Heart right ventricle (tissue), 16 donors: Measurements from ENCODE around the gene CSTF3. TPM values are rescaled to one million over a fixed set of nuclear protein-coding genes. Genes with fewer than 3 reads are reported as not detected.

Experiments
- ATAC-seq, 8 donors: fragments of 200-7000 bp; cut with Tn5 transposase; one replicate each; pipeline ENCODE4 v1.9.1; 2020; ENCODE audit warnings: mild to moderate bottlenecking in 8 of 8, moderate library complexity in 8 of 8, moderate number of reproducible peaks in 1 of 8
- DNase-seq, 2 donors: peaks; one replicate each; pipeline ENCODE4 v3.0.0-alpha.2; 2020
- H3K27ac ChIP-seq, 10 donors: fragments of 200-600 bp; sonication (generic) in 2 of 10; one replicate each; pipeline versions ENCODE4 v1.5.0 to v1.8.0; 2020 to 2022; ENCODE audit warnings: mild to moderate bottlenecking in 3 of 10
- H3K27me3 ChIP-seq, 7 donors: fragments of 200-600 bp; one replicate each; pipeline ENCODE4 v1.8.0; 2021 to 2022; ENCODE audit warnings: mild to moderate bottlenecking in 2 of 7
- H3K36me3 ChIP-seq, 9 donors: fragments of 200-600 bp; sonication (generic) in 1 of 9; one replicate each; pipeline versions ENCODE4 v1.5.0 to v1.8.0; 2020 to 2022; ENCODE audit warnings: mild to moderate bottlenecking in 2 of 9
- H3K4me1 ChIP-seq, 9 donors: fragments of 200-600 bp; sonication (generic) in 1 of 9; one replicate each; pipeline versions ENCODE4 v1.5.0 to v1.8.0; 2020 to 2022; ENCODE audit warnings: mild to moderate bottlenecking in 4 of 9
- H3K4me3 ChIP-seq, 10 donors: fragments of 200-600 bp; sonication (generic) in 2 of 10; one replicate each; pipeline versions ENCODE4 v1.5.0 to v1.8.0; 2020 to 2022; ENCODE audit warnings: mild to moderate bottlenecking in 7 of 10, moderate library complexity in 2 of 10
- H3K9me3 ChIP-seq, 11 donors: fragments of 200-600 bp in 10 of 11; sonication (generic) in 2 of 11; one replicate each; pipeline versions ENCODE4 v1.5.0 to v1.8.0; 2013 to 2022; ENCODE audit warnings: mild to moderate bottlenecking in 2 of 11, control low read depth in 1 of 11, moderate library complexity in 1 of 11
- CTCF ChIP-seq, 9 donors: fragments of 200-600 bp; sonication (generic) in 2 of 9; IDR thresholded peaks; one replicate each; pipeline versions ENCODE4 v1.5.0 to v1.8.0; 2021 to 2022; ENCODE audit warnings: antibody characterized with exemption in 9 of 9, mild to moderate bottlenecking in 5 of 9, moderate library complexity in 1 of 9
- WGBS, 2 donors: extraction: QIAGEN DNeasy Blood & Tissue Kit; methylation state at CpG; one replicate each; pipeline ENCODE4 v1.1.7; 2013; ENCODE audit warnings: inconsistent platforms in 1 of 2; 5-methylcytosine and 5-hydroxymethylcytosine counted together
- intact Hi-C, 10 donors: fragments of 100-400 bp; cut with DNase I; formaldehyde crosslinking; loops; one replicate each; pipeline versions ENCODE4 v1.11.1 to v1.14.2; 2022
- polyA plus RNA-seq, 2 donors: library from polyadenylated mRNA; stranded (reverse); fragments of 200-250 nt; gene quantifications; one replicate each; pipeline ENCODE4 v1.2.3, GENCODE V29; 2013
- total RNA-seq, 10 donors: library from RNA; stranded (reverse); fragmentation: NEBNext Ultra II Directional in 3 of 10; extraction: Animal tissue kit (Norgen Biotek cat#: 25700) in 3 of 10; gene quantifications; one replicate each; pipeline versions ENCODE4 v1.2.1 to v1.2.4, GENCODE V29; 2021 to 2023
- donor health status: Arrhythmogenic right ventricular cardiomyopathy.
- donor health status: ischemic (EF 13 %, LVEDD 7.1; RV severe dilation, severe dysfunction).
- donor health status: healthy with polysubstance abuse.
- donor health status: DM: no; HTN: yes; CAD: no.
- donor health status: DM: no; HTN: no; CAD: no.
- donor health status: ischemic (EF 25% LVEDD 6.9; RV normal size, moderate dysfunction).
- donor health status: ischemic (EF 25% LVEDD 5.7; RV mildly dilated, moderate dysfunction).
- donor health status: healthy.
- donor health status: DM: yes; HTN: yes; CAD: no.
- donor health status: Ischemic cardiomyopathy.
- donor health status: ischemic (EF 35%, LVEDD 5.7; RV mildly dilated, moderate dysfunction).
- donor health status: nonischemic (EF 11% LVEDD 7.7; RV severe dilation, severe dysfunction).
- donor health status: DM: yes; HTN: yes; CAD: no.
- donor health status: PGD.
- donor health status: ischemic (EF 29% LVEDD 5.4; RV normal size, mild dysfunction).
- donor health status: nonischemic (EF 23%, LVEDD 6.1; RV moderate dilation, normal function).

Gene CSTF3
- total and polyA plus RNA-seq, 12 donors, result 8.6 to 46.1 (median 12.7) TPM

DNA sequence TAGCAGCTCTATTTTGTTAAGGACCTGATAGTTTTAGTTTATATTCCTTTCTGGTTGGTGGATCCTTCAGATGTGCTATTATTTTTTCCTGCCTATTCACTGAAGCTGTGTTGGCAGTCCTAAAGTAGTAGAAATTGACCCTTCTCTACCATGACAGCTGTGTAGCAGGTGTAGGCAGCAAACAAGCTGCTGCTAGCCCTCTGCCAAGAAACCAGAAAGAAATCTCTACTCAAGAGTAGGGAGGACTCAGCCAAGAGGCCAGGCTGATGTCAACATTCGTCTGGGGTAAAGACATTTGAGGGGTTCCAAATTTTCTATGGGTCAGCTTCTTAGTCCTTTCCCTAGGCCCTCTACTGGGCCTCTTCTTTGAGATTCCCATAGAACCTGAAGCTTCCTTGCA, 51.2 kb downstream of the CSTF3 start:
- 35 to 43% methylated on average over 1 of the region's 1 CpG for WGBS, 2 donors
- Histone ChIP-seq H3K36me3 (peaks cover 0 to 23% (median 4%) of the 10 kb centered on the region in 9 donors), H3K9me3 (no peaks in the 10 kb centered on the region), H3K4me1 (peaks cover 0 to 9% (median 0%) of the 10 kb centered on the region in 9 donors), H3K4me3 (no peak overlapping the region), H3K27ac (no peak overlapping the region), H3K27me3 (no peaks in the 10 kb centered on the region)
- intact Hi-C loops, result no loop called here
- ATAC-seq (peak in 5 of 8 donors; percentile 23 to 65 (median 37)), DNase-seq (no peak)
- no peak for TF ChIP-seq CTCF (IDR thresholded peaks at IDR 0.05)

- ATAC-seq (no peak), DNase-seq (no peak)
- intact Hi-C loops, result no loop called here
- H3K36me3 ChIP-seq, result peaks cover 0 to 30% (median 10%) of the 10 kb centered on the region in 9 donors
- no peak overlapping the region for H3K27ac ChIP-seq
- H3K4me1 ChIP-seq, result peaks cover 0 to 9% (median 0%) of the 10 kb centered on the region in 9 donors
- no peaks in the 10 kb centered on the region for H3K27me3 ChIP-seq
- H3K9me3 ChIP-seq, result no peaks in the 10 kb centered on the region
- H3K4me3 ChIP-seq, result no peak overlapping the region
- TF ChIP-seq CTCF (IDR thresholded peaks at IDR 0.05), result no peak
These were observed 51.9 kb downstream of the CSTF3 start for GRCh38 chr11:33109294-33109895.

DNA sequence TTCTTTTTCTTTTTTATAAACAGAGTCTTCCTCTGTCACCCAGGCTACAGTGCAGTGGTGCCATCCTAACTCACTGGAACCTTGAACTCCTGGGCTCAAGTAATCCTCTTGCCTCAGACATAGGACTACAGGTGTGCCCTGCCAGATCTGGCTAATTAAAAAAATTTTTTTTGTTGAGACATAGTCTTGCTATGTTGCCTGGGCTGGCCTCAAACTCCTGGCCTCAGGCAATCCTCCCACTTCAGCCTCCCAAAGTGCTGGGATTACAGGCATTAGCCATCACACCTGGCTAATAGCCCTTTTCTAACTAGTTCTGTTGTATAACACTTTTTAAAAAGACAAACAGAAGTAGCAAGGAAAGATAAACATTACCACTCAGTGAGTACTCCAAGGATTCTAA, 57.4 kb downstream of the CSTF3 start:
- H3K27ac ChIP-seq, result no peak overlapping the region
- intact Hi-C loops, result no loop called here
- H3K27me3 ChIP-seq, result no peaks in the 10 kb centered on the region
- ATAC-seq (no peak), DNase-seq (no peak)
- H3K4me3 ChIP-seq, result no peak overlapping the region
- H3K36me3 ChIP-seq, result peaks cover 0 to 85% (median 43%) of the 10 kb centered on the region in 9 donors
- no peaks in the 10 kb centered on the region for H3K4me1 ChIP-seq
- no peaks in the 10 kb centered on the region for H3K9me3 ChIP-seq
- no peak for TF ChIP-seq CTCF (IDR thresholded peaks at IDR 0.05)

- ATAC-seq (no peak), DNase-seq (no peak)
- no peaks in the 10 kb centered on the region for H3K27me3 ChIP-seq
- H3K4me1 ChIP-seq, result no peaks in the 10 kb centered on the region
- no peaks in the 10 kb centered on the region for H3K9me3 ChIP-seq
- intact Hi-C loops, result no loop called here
- no peak overlapping the region for H3K27ac ChIP-seq
- no peak for TF ChIP-seq CTCF (IDR thresholded peaks at IDR 0.05)
- 47 to 63% methylated on average over 1 of the region's 1 CpG for WGBS, 2 donors
- H3K36me3 ChIP-seq, result peaks cover 0 to 84% (median 12%) of the 10 kb centered on the region in 9 donors
- H3K4me3 ChIP-seq, result no peak overlapping the region
These were observed 67.1 kb downstream of the CSTF3 start for GRCh38 chr11:33094157-33094556.
